ENCODE data around the gene TEX51. TPM values are rescaled to one million over a fixed set of nuclear protein-coding genes. Genes with fewer than 3 reads are reported as not detected.

TEX51 gene
- total RNA-seq, 1 donor from 2014 or later, result not detected

DNA sequence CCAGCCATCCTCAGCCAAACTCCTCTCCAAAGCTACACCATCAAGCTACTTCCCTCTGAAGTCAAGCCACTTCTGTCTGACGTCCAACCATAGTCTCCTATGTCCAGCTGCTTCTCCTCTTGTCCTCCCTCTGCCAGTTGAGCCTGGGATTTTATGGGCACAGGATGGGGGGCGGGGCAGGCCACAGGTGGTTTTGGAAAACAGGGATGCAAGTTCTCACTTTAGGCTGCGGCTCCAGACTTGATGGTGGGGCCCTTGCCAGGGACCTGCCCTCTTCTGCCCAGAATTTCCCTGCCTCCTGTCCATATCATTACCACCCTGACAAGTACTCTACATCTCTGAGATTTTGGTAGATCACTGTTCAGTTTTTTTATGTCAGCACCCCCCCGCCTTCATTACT, 41.6 kb downstream of the TEX51 start:
- H3K9ac ChIP-seq (ENCODE audit: low read depth in 1 of 3, low read length in 3 of 3), result no peak overlapping the region
- no peaks in the 10 kb centered on the region for H3K4me1 ChIP-seq (ENCODE audit: control insufficient read depth in 3 of 3, insufficient read depth in 3 of 3, low read length in 3 of 3)
- no peak overlapping the region for H3K4me3 ChIP-seq (ENCODE audit: low read length in 3 of 3)
- peaks cover 0 to 20% (median 7%) of the 10 kb centered on the region in 3 donors for H3K27me3 ChIP-seq (ENCODE audit: control insufficient read depth in 3 of 3, insufficient read depth in 3 of 3, low read length in 3 of 3)
- no peak overlapping the region for H3K27ac ChIP-seq (ENCODE audit: low read depth, low read length)
- H3K36me3 ChIP-seq (ENCODE audit: control insufficient read depth in 3 of 3, insufficient read depth in 3 of 3, low read length in 3 of 3), result no peaks in the 10 kb centered on the region
- H3K9me3 ChIP-seq (ENCODE audit: control insufficient read depth in 3 of 3, low read length in 3 of 3), result no peaks in the 10 kb centered on the region

GRCh38 chr2:126942427-126943203, 43.9 kb downstream of the TEX51 start:
- no peaks in the 10 kb centered on the region for H3K36me3 ChIP-seq (ENCODE audit: control insufficient read depth in 3 of 3, insufficient read depth in 3 of 3, low read length in 3 of 3)
- no peak overlapping the region for H3K9ac ChIP-seq (ENCODE audit: low read depth in 1 of 3, low read length in 3 of 3)
- no peak overlapping the region for H3K4me3 ChIP-seq (ENCODE audit: low read length in 3 of 3)
- H3K27me3 ChIP-seq (ENCODE audit: control insufficient read depth in 3 of 3, insufficient read depth in 3 of 3, low read length in 3 of 3), result peaks cover 0 to 17% (median 4%) of the 10 kb centered on the region in 3 donors
- H3K4me1 ChIP-seq (ENCODE audit: control insufficient read depth in 3 of 3, insufficient read depth in 3 of 3, low read length in 3 of 3), result no peaks in the 10 kb centered on the region
- H3K9me3 ChIP-seq (ENCODE audit: control insufficient read depth in 3 of 3, low read length in 3 of 3), result no peaks in the 10 kb centered on the region
- H3K27ac ChIP-seq (ENCODE audit: low read depth, low read length), result no peak overlapping the region

- Histone ChIP-seq H3K4me3 (ENCODE audit: low read length in 3 of 3) (no peak overlapping the region), H3K27me3 (ENCODE audit: control insufficient read depth in 3 of 3, insufficient read depth in 3 of 3, low read length in 3 of 3) (peaks cover 0 to 17% (median 8%) of the 10 kb centered on the region in 3 donors), H3K27ac (ENCODE audit: low read depth, low read length) (no peak overlapping the region), H3K9ac (ENCODE audit: low read depth in 1 of 3, low read length in 3 of 3) (no peak overlapping the region), H3K9me3 (ENCODE audit: control insufficient read depth in 3 of 3, low read length in 3 of 3) (no peaks in the 10 kb centered on the region), H3K36me3 (ENCODE audit: control insufficient read depth in 3 of 3, insufficient read depth in 3 of 3, low read length in 3 of 3) (no peaks in the 10 kb centered on the region), H3K4me1 (ENCODE audit: control insufficient read depth in 3 of 3, insufficient read depth in 3 of 3, low read length in 3 of 3) (no peaks in the 10 kb centered on the region)
These were observed 45.1 kb downstream of the TEX51 start for GRCh38 chr2:126943612-126944348.

- H3K27me3 ChIP-seq (ENCODE audit: control insufficient read depth in 3 of 3, insufficient read depth in 3 of 3, low read length in 3 of 3), result peaks cover 0 to 17% (median 8%) of the 10 kb centered on the region in 3 donors
- no peaks in the 10 kb centered on the region for H3K9me3 ChIP-seq (ENCODE audit: control insufficient read depth in 3 of 3, low read length in 3 of 3)
- H3K4me3 ChIP-seq (ENCODE audit: low read length in 3 of 3), result no peak overlapping the region
- H3K4me1 ChIP-seq (ENCODE audit: control insufficient read depth in 3 of 3, insufficient read depth in 3 of 3, low read length in 3 of 3), result no peaks in the 10 kb centered on the region
- H3K9ac ChIP-seq (ENCODE audit: low read depth in 1 of 3, low read length in 3 of 3), result no peak overlapping the region
- H3K36me3 ChIP-seq (ENCODE audit: control insufficient read depth in 3 of 3, insufficient read depth in 3 of 3, low read length in 3 of 3), result no peaks in the 10 kb centered on the region
- H3K27ac ChIP-seq (ENCODE audit: low read depth, low read length), result no peak overlapping the region
These were observed 46.4 kb downstream of the TEX51 start for GRCh38 chr2:126945118-126945517.

GRCh38 chr2:126946318-126947102, 47.8 kb downstream of the TEX51 start:
- no peaks in the 10 kb centered on the region for H3K36me3 ChIP-seq (ENCODE audit: control insufficient read depth in 3 of 3, insufficient read depth in 3 of 3, low read length in 3 of 3)
- H3K9me3 ChIP-seq (ENCODE audit: control insufficient read depth in 3 of 3, low read length in 3 of 3), result no peaks in the 10 kb centered on the region
- no peak overlapping the region for H3K4me3 ChIP-seq (ENCODE audit: low read length in 3 of 3)
- H3K9ac ChIP-seq (ENCODE audit: low read depth in 1 of 3, low read length in 3 of 3), result no peak overlapping the region
- H3K4me1 ChIP-seq (ENCODE audit: control insufficient read depth in 3 of 3, insufficient read depth in 3 of 3, low read length in 3 of 3), result no peaks in the 10 kb centered on the region
- H3K27me3 ChIP-seq (ENCODE audit: control insufficient read depth in 3 of 3, insufficient read depth in 3 of 3, low read length in 3 of 3), result peaks cover 0 to 17% (median 8%) of the 10 kb centered on the region in 3 donors
- no peak overlapping the region for H3K27ac ChIP-seq (ENCODE audit: low read depth, low read length)

- no peaks in the 10 kb centered on the region for H3K4me1 ChIP-seq (ENCODE audit: control insufficient read depth in 3 of 3, insufficient read depth in 3 of 3, low read length in 3 of 3)
- H3K9me3 ChIP-seq (ENCODE audit: control insufficient read depth in 3 of 3, low read length in 3 of 3), result no peaks in the 10 kb centered on the region
- no peak overlapping the region for H3K4me3 ChIP-seq (ENCODE audit: low read length in 3 of 3)
- H3K27me3 ChIP-seq (ENCODE audit: control insufficient read depth in 3 of 3, insufficient read depth in 3 of 3, low read length in 3 of 3), result peaks cover 0 to 17% (median 8%) of the 10 kb centered on the region in 3 donors
- no peaks in the 10 kb centered on the region for H3K36me3 ChIP-seq (ENCODE audit: control insufficient read depth in 3 of 3, insufficient read depth in 3 of 3, low read length in 3 of 3)
- no peak overlapping the region for H3K9ac ChIP-seq (ENCODE audit: low read depth in 1 of 3, low read length in 3 of 3)
- H3K27ac ChIP-seq (ENCODE audit: low read depth, low read length), result no peak overlapping the region
These were observed 48.4 kb downstream of the TEX51 start for GRCh38 chr2:126947103-126947429.

GRCh38 chr2:126949775-126950174, 51.1 kb downstream of the TEX51 start:
- Histone ChIP-seq H3K4me3 (ENCODE audit: low read length in 3 of 3) (no peak overlapping the region), H3K9me3 (ENCODE audit: control insufficient read depth in 3 of 3, low read length in 3 of 3) (no peaks in the 10 kb centered on the region), H3K27me3 (ENCODE audit: control insufficient read depth in 3 of 3, insufficient read depth in 3 of 3, low read length in 3 of 3) (peaks cover 0 to 6% (median 5%) of the 10 kb centered on the region in 3 donors), H3K9ac (ENCODE audit: low read depth in 1 of 3, low read length in 3 of 3) (no peak overlapping the region), H3K4me1 (ENCODE audit: control insufficient read depth in 3 of 3, insufficient read depth in 3 of 3, low read length in 3 of 3) (no peaks in the 10 kb centered on the region), H3K36me3 (ENCODE audit: control insufficient read depth in 3 of 3, insufficient read depth in 3 of 3, low read length in 3 of 3) (no peaks in the 10 kb centered on the region), H3K27ac (ENCODE audit: low read depth, low read length) (no peak overlapping the region)

DNA sequence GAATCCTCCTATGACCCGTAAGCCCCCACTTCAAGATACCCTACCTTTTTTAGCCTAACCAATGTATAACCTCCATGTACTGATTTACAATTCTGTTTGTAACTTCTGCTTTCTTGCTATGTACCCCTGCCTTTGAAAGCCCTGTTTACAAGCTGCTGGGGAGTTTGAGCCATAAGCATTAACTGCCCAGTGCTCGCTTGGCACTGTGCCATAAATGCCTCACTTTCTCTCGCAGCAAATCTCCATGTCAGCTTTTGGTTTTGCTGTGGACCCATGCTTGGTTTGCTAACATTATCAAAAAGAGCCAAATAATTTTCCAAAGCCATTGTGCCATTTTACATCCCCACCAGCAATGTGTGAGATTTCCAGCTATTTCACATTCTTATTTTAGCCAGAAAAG, 51.8 kb downstream of the TEX51 start:
- Histone ChIP-seq H3K4me3 (ENCODE audit: low read length in 3 of 3) (no peak overlapping the region), H3K9ac (ENCODE audit: low read depth in 1 of 3, low read length in 3 of 3) (no peak overlapping the region), H3K27ac (ENCODE audit: low read depth, low read length) (no peak overlapping the region), H3K9me3 (ENCODE audit: control insufficient read depth in 3 of 3, low read length in 3 of 3) (no peaks in the 10 kb centered on the region), H3K4me1 (ENCODE audit: control insufficient read depth in 3 of 3, insufficient read depth in 3 of 3, low read length in 3 of 3) (no peaks in the 10 kb centered on the region), H3K27me3 (ENCODE audit: control insufficient read depth in 3 of 3, insufficient read depth in 3 of 3, low read length in 3 of 3) (peaks cover 0 to 8% (median 0%) of the 10 kb centered on the region in 3 donors), H3K36me3 (ENCODE audit: control insufficient read depth in 3 of 3, insufficient read depth in 3 of 3, low read length in 3 of 3) (no peaks in the 10 kb centered on the region)
